ENCODE data around the gene LHFPL3.

- TF ChIP-seq, protein P1, sequence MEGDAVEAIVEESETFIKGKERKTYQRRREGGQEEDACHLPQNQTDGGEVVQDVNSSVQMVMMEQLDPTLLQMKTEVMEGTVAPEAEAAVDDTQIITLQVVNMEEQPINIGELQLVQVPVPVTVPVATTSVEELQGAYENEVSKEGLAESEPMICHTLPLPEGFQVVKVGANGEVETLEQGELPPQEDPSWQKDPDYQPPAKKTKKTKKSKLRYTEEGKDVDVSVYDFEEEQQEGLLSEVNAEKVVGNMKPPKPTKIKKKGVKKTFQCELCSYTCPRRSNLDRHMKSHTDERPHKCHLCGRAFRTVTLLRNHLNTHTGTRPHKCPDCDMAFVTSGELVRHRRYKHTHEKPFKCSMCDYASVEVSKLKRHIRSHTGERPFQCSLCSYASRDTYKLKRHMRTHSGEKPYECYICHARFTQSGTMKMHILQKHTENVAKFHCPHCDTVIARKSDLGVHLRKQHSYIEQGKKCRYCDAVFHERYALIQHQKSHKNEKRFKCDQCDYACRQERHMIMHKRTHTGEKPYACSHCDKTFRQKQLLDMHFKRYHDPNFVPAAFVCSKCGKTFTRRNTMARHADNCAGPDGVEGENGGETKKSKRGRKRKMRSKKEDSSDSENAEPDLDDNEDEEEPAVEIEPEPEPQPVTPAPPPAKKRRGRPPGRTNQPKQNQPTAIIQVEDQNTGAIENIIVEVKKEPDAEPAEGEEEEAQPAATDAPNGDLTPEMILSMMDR (conservative IDR thresholded peaks at IDR 0.05 in 1 of 2, IDR thresholded peaks at IDR 0.05 in 1 of 2; ENCODE audit: low read depth in 1 of 2, low read length in 2 of 2): no peak
- TF ChIP-seq EZH2 (IDR thresholded peaks at IDR 0.05; ENCODE audit: low read length, missing control alignments): no peak
Measured at GRCh38 chr7:104945599-104945956, 617.2 kb downstream of the LHFPL3 start.

All from fibroblast of lung (primary cell).